Bronchial epithelial cell (primary cell): ENCODE measurements around the gene SUCLG2. TPM values are rescaled to one million over a fixed set of nuclear protein-coding genes. Genes with fewer than 3 reads are reported as not detected.

Experiments
- DNase-seq: peaks from one replicate; pipeline ENCODE4 v3.0.0-alpha.2; 2010; ENCODE audit warnings: low read depth
- FAIRE-seq: peaks from 2 replicates; lab custom pipeline; 2011; peaks lifted over from hg19 to GRCh38; lab: Jason Lieb, UNC
- H3K27me3 ChIP-seq: 2 replicates; pipeline ENCODE4 v1.5.1; 2011; ENCODE audit warnings: low read length; ENCODE audit not compliant: control insufficient read depth, insufficient read depth
- H3K36me3 ChIP-seq: 2 replicates; pipeline ENCODE4 v1.5.1; 2011; ENCODE audit warnings: low read length; ENCODE audit not compliant: control insufficient read depth, insufficient read depth
- H3K4me3 ChIP-seq: 2 replicates; pipeline ENCODE4 v1.5.1; 2011; ENCODE audit warnings: mild to moderate bottlenecking, low read depth, low read length, control low read depth
- total RNA-seq: library from RNA; depleted of rRNA; stranded (reverse); fragments of >200 nt; gene quantifications from 2 replicates; pipeline ENCODE4 v1.2.1, GENCODE V29; 2014
- TF ChIP-seq, protein P1 (sequence below): IDR thresholded peaks from 2 replicates; pipeline ENCODE4 v1.5.1; 2011; ENCODE audit warnings: mild to moderate bottlenecking, moderate library complexity, low read length, control low read depth, inconsistent platforms; ENCODE audit not compliant: insufficient read depth, severe bottlenecking

Gene SUCLG2
- total RNA-seq, 1 donor from 2014 or later: 42.1 TPM

DNA sequence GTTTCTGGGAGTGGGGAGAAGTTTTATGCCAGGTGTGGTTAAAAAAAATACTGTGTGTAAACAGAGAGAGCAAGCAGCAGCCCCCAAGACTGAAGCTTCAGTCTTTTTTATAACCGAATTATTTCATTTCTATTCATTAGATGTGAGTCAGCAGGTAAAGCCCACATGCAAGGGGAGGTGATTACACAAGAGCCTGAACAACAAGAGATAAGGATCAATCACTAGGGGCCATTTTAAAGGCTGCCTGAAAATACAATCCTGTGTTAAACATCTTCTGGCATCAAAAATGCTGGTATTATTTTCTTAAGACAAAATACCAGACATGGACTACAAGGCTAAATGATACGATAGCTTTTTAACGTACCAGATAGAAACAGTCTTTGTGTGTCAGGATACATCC, 217.3 kb downstream of the SUCLG2 start:
- no peaks in the 10 kb centered on the region for H3K27me3 ChIP-seq
- TF ChIP-seq, protein P1, sequence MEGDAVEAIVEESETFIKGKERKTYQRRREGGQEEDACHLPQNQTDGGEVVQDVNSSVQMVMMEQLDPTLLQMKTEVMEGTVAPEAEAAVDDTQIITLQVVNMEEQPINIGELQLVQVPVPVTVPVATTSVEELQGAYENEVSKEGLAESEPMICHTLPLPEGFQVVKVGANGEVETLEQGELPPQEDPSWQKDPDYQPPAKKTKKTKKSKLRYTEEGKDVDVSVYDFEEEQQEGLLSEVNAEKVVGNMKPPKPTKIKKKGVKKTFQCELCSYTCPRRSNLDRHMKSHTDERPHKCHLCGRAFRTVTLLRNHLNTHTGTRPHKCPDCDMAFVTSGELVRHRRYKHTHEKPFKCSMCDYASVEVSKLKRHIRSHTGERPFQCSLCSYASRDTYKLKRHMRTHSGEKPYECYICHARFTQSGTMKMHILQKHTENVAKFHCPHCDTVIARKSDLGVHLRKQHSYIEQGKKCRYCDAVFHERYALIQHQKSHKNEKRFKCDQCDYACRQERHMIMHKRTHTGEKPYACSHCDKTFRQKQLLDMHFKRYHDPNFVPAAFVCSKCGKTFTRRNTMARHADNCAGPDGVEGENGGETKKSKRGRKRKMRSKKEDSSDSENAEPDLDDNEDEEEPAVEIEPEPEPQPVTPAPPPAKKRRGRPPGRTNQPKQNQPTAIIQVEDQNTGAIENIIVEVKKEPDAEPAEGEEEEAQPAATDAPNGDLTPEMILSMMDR: no peak
- H3K4me3 ChIP-seq: no peak overlapping the region
- DNase-seq (no peak), FAIRE-seq (no peak)
- H3K36me3 ChIP-seq: no peaks in the 10 kb centered on the region

DNA sequence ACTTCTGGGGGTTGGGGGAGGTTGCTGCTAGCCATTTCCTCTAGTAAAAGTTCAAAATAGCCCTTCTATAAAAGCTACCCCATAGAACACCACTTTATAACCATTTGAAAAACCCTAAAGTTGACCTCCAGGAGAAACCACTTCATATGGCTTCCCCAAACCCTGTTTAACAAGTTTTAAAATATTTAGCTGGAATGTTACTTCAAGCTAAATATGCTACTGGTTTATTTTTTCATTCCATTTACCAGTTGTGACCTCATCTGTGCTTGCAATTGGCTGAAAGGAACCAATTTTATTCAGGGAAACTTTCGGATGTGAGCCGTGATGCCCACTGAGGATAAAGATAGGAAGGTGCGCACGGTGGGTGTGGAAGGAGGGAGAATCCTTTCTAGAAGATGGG, 221.3 kb downstream of the SUCLG2 start:
- DNase-seq (no peak), FAIRE-seq (no peak)
- no peaks in the 10 kb centered on the region for H3K27me3 ChIP-seq
- no peak overlapping the region for H3K4me3 ChIP-seq
- H3K36me3 ChIP-seq: no peaks in the 10 kb centered on the region
- TF ChIP-seq, protein P1: no peak

DNA sequence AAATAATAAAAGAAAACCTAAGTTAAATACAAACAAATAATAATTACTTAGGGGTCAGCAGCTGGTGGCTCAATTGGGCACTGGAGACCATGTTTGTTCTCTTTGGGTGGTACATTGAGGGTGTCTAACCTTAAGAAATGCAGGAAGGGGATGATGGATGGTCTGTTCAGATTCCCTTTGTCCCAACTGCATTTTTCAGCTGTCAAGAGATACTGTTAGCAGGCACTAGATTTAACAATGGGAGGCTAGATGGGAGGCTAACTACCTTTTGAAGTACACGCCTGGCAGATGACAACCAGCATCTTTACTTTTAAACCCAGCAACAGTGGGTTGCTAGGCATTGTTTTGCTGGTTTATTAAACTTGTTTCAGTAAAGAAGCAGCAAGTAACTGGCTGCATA, 222.5 kb downstream of the SUCLG2 start:
- Histone ChIP-seq H3K4me3 (no peak overlapping the region), H3K27me3 (no peaks in the 10 kb centered on the region), H3K36me3 (no peaks in the 10 kb centered on the region)
- DNase-seq (no peak), FAIRE-seq (no peak)
- TF ChIP-seq, protein P1: no peak

DNA sequence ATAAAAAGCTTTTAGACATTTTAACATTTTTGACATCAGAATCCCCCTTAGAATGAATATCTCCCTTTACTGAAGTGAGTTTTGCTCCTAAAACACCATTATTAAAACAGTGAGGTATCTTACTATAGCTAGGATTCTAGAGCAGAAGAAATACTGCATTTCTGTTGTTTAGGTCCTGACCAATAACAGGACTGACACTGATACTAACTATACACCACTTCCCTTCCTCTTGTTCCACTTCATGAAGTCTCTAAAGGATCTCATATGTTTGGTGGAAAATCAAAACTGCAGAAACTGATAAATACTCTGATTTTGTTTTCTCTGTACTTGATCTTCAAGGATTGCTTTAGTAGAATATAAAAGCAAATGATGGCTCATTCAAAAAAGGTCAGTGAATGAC, 230.7 kb downstream of the SUCLG2 start:
- DNase-seq (no peak), FAIRE-seq (no peak)
- TF ChIP-seq, protein P1: no peak
- Histone ChIP-seq H3K27me3 (no peaks in the 10 kb centered on the region), H3K4me3 (no peak overlapping the region), H3K36me3 (no peaks in the 10 kb centered on the region)

DNA sequence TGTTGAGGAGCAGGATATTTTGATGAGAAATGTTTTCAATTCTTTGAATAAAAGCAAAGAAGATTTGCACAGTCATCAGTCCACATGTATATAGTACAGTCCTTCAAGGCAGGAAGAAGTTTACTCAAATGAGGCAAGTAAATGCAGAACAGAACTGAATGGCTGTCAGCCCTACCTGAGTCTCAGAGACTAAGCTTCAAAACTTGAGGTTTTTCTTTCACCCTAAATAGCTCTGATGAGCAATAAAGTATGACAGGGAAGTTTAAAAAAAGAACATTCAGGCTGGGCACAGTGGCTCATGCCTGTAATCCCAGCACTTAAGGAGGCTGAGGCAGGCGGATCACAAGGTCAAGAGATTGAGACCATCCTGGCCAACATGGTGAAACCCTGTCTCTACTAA, 232.5 kb downstream of the SUCLG2 start:
- TF ChIP-seq, protein P1: no peak
- DNase-seq (no peak), FAIRE-seq (no peak)
- Histone ChIP-seq H3K27me3 (no peaks in the 10 kb centered on the region), H3K36me3 (no peaks in the 10 kb centered on the region), H3K4me3 (no peak overlapping the region)

DNA sequence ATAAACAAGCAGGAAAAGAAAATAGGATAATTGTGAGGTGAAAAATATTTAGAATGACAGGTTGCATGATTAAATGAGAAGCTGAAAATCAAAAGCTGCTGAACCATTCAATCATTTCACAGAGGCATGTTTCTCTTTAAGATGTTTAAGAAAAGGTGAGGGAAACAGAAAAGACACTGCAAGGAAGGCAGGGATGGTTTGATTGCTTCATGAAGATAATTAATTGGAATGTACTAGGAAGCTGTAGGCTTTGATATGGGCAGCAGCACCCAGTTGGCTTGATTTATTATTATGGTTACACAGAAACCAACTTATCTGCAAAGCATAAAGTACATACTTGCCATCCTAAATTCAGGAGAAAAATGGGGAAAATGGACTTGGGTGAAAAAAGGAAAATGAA, 234.6 kb downstream of the SUCLG2 start:
- TF ChIP-seq, protein P1: no peak
- H3K36me3 ChIP-seq: no peaks in the 10 kb centered on the region
- FAIRE-seq: no peak
- H3K27me3 ChIP-seq: no peaks in the 10 kb centered on the region
- no peak for DNase-seq
- H3K4me3 ChIP-seq: no peak overlapping the region
